ENCODE measurements around the gene POLDIP2.

Gene POLDIP2

DNA sequence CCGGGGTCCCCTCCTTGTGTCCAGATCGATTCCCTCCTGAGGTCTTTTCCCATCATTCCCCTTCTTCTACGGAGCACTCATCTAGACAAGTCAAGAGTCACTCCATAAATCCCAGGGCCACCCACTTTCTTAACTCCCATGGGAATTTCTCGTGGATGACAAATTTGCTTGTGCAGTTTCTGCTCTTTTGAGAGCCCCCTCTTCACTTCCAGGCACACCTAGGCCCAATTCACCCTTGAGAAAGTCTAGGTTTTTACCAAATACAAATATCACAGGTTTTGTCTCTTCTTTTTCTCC, 522 bp upstream of the POLDIP2 start:
- DNase-seq (ENCODE audit: low read depth): no peak
- TF ChIP-seq, protein P1, sequence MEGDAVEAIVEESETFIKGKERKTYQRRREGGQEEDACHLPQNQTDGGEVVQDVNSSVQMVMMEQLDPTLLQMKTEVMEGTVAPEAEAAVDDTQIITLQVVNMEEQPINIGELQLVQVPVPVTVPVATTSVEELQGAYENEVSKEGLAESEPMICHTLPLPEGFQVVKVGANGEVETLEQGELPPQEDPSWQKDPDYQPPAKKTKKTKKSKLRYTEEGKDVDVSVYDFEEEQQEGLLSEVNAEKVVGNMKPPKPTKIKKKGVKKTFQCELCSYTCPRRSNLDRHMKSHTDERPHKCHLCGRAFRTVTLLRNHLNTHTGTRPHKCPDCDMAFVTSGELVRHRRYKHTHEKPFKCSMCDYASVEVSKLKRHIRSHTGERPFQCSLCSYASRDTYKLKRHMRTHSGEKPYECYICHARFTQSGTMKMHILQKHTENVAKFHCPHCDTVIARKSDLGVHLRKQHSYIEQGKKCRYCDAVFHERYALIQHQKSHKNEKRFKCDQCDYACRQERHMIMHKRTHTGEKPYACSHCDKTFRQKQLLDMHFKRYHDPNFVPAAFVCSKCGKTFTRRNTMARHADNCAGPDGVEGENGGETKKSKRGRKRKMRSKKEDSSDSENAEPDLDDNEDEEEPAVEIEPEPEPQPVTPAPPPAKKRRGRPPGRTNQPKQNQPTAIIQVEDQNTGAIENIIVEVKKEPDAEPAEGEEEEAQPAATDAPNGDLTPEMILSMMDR (IDR thresholded peaks at IDR 0.05; ENCODE audit: low read length, missing control alignments): no peak
- peak overlapping the region; percentile 66 for H3K4me3 ChIP-seq (replicated peaks; ENCODE audit: low read depth, low read length)

DNA sequence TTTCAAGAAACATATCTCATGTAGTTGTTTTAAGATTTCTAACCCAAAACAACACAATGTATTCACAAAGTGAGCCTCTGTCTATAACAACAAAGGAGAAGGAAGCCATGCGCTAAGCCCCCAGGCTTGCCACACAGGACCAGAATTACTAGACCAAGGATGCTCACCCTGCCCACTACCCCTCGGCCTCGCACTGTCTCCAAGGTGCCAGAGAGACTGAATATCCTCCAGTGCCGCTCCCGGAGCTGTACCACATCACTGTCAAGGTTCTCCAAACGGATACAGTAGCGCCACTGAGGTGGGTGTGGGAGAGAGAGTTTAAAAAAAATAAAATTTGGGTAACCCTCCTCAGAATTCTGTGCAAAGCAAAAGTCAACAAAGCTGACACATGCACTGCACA, 7.1 kb downstream of the POLDIP2 start:
- no peak for DNase-seq (ENCODE audit: low read depth)
- no peak overlapping the region for H3K4me3 ChIP-seq (replicated peaks; ENCODE audit: low read depth, low read length)
- TF ChIP-seq, protein P1 (IDR thresholded peaks at IDR 0.05; ENCODE audit: low read length, missing control alignments): no peak

DNA sequence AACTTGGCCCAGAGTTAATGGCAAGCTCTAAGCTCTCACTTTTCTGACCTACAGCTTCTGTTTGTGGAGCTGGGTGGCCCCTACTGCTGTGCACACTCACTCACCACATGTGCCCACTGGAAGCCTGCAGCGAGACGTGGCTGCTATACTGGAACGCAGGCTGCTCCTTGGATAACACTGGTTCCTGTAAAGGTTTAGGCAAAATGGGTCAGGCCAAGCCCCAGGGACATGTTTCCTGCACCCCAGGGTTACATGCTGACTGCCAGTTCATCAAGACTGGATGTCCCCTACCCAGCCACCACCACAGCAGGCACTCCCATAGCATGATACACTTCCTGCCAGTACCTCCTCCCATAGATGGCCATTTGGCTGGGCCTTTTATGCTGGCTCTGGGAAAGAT, 8.3 kb downstream of the POLDIP2 start:
- TF ChIP-seq, protein P1 (IDR thresholded peaks at IDR 0.05; ENCODE audit: low read length, missing control alignments): no peak
- no peak for DNase-seq (ENCODE audit: low read depth)
- H3K4me3 ChIP-seq (replicated peaks; ENCODE audit: low read depth, low read length): no peak overlapping the region

DNA sequence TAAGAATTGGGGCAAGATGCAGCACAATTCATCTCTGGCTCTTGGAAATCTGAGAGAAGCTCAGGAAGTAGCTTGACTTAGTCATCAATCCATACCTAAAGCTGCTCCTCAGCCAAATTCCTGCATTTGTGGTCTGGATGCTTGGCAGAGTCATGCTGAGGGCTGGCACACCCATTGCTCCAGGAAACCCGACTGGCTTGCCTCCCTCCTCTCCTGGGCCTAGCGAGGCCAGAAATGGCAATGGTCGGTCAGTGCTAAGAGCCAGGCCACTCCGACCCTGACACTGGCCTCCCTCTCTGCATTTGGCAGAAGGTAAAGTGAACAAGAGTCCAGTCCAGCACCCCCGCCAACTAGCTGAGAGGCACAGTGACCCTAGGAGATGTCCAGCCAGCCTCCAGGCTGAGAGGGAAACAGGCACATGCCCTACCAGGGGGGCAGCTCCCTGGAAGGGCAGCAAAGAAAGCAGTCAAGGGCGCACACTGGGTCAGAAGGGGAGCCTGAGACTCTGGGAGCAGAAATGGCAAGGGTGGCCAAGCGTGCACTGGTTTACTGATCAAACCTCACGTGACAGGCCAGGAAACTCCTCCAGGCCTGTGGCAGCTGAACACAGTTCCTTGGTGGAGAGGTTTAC, 10.0 kb downstream of the POLDIP2 start:
- TF ChIP-seq, protein P1 (IDR thresholded peaks at IDR 0.05; ENCODE audit: low read length, missing control alignments): no peak
- no peak overlapping the region for H3K4me3 ChIP-seq (replicated peaks; ENCODE audit: low read depth, low read length)
- peak; percentile 96 for DNase-seq (ENCODE audit: low read depth)

DNA sequence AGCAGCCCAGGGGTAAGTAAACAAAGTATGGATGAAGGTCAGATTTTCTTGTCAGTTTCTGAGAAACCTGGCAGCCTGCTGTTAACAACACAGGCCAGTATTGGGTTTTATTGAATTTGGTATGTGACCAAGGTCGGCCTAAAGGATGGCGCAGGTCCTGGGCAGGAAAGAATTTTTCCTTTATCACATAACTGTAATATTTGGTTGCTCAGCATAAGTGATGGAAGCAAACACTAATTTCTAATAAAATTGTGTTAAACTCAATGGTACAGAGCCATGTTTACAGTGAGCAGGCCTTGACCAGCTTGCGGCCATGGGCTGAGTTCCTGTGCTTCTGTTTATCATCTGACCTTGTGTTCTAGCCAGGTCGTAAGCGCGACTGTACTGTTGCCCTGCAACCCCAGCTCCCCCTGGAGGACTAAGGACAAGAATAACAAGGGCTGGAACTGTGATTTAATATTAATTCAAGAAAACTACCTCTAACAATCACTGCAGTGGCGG, 10.5 kb downstream of the POLDIP2 start:
- TF ChIP-seq, protein P1 (IDR thresholded peaks at IDR 0.05; ENCODE audit: low read length, missing control alignments): peak; percentile 42
- no peak for DNase-seq (ENCODE audit: low read depth)
- H3K4me3 ChIP-seq (replicated peaks; ENCODE audit: low read depth, low read length): no peak overlapping the region

DNA sequence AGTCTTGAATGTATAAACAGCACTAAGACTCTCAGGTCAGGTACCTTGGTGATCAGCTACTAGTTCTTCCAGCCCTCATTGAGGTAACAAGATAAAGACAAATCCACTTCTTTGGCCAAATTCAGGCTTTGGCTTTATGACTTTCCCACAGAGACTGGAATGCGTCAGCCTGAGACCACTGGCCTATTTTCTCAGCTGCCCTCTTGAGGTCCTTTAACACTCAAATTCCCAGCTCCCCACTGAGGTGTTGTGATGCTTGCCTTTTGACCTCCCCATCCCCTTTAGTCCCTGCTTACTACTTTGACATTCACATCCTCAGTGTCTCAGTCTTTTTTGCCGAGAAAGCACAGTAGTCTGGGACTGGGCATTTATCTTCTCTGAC, 11.1 kb downstream of the POLDIP2 start:
- TF ChIP-seq, protein P1 (IDR thresholded peaks at IDR 0.05; ENCODE audit: low read length, missing control alignments): no peak
- no peak overlapping the region for H3K4me3 ChIP-seq (replicated peaks; ENCODE audit: low read depth, low read length)
- DNase-seq (ENCODE audit: low read depth): no peak
